Thyroid gland (tissue), 4 donors: ENCODE measurements around the gene MAD1L1.

ENCODE experiments used
- POLR2A ChIP-seq, 2 donors: fragments of 450-650 bp; IDR thresholded peaks; one replicate each; pipeline ENCODE4 v1.6.1; 2017; ENCODE audit warnings: antibody characterized with exemption in 2 of 2, mild to moderate bottlenecking in 2 of 2, moderate library complexity in 1 of 2
- TF ChIP-seq, protein P1 (sequence below), 6 experiments: fragments of 200-600 bp in 3 of 6; fragments of 450-650 bp in 3 of 6; sonication (generic) in 3 of 6; IDR thresholded peaks; one replicate each; pipeline ENCODE4 v1.5.1; 2016 to 2019; ENCODE audit warnings: antibody characterized with exemption in 6 of 6, mild to moderate bottlenecking in 2 of 6, inconsistent platforms in 1 of 6, moderate library complexity in 1 of 6

DNA sequence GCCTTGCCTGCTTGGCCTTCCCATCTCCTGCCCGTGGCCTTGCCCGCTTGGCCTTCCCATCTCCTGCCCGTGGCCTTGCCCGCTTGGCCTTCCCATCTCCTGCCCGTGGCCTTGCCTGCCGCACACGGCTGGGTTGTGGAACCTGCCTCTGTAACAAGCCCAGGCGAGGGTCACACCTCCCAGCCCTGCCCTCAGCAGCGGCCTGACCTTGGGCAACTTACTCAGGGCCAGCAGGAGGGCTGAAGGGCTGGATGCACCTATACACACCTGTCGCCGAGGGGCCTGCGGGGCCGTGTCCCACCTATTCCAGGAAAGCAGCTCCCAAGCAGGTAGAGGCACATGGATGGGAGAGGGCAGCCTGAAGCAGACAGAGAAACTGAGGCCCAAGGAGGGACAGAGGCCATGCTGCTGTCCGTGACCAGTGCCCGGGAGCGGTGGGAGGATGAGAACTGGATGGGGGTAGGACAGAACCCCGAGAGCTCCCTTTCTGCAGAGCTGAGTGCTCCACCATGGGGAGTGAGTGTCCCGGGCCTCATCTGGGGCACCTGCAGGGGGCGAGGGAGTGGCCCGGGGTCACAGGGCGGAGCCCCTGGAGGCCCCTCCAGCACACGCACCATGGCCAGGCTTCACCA is 285.0 kb downstream of the MAD1L1 start:
- TF ChIP-seq, protein P1, sequence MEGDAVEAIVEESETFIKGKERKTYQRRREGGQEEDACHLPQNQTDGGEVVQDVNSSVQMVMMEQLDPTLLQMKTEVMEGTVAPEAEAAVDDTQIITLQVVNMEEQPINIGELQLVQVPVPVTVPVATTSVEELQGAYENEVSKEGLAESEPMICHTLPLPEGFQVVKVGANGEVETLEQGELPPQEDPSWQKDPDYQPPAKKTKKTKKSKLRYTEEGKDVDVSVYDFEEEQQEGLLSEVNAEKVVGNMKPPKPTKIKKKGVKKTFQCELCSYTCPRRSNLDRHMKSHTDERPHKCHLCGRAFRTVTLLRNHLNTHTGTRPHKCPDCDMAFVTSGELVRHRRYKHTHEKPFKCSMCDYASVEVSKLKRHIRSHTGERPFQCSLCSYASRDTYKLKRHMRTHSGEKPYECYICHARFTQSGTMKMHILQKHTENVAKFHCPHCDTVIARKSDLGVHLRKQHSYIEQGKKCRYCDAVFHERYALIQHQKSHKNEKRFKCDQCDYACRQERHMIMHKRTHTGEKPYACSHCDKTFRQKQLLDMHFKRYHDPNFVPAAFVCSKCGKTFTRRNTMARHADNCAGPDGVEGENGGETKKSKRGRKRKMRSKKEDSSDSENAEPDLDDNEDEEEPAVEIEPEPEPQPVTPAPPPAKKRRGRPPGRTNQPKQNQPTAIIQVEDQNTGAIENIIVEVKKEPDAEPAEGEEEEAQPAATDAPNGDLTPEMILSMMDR (IDR thresholded peaks at IDR 0.05): no peak
- no peak for TF ChIP-seq POLR2A (IDR thresholded peaks at IDR 0.05)
